Endodermal cell (in vitro differentiated cells): ENCODE data around the gene NECTIN2. TPM values are rescaled to one million over a fixed set of nuclear protein-coding genes. Genes with fewer than 3 reads are reported as not detected.

ENCODE experiments used
- DNase-seq: peaks from one replicate; pipeline ENCODE4 v3.0.0-alpha.2; 2017
- H3K27ac ChIP-seq: 2 replicates; pipeline ENCODE4 v1.5.1; 2013; ENCODE audit warnings: mild to moderate bottlenecking, low read depth, low read length, moderate library complexity
- H3K27me3 ChIP-seq: 2 replicates; pipeline ENCODE4 v1.6.1; 2013; ENCODE audit warnings: mild to moderate bottlenecking, low read length, moderate library complexity; ENCODE audit not compliant: insufficient read depth, control insufficient read depth, poor library complexity, severe bottlenecking
- H3K36me3 ChIP-seq: 2 replicates; pipeline ENCODE4 v1.7.0; 2013; ENCODE audit warnings: mild to moderate bottlenecking, low read length, moderate library complexity; ENCODE audit not compliant: control insufficient read depth, insufficient read depth
- H3K4me1 ChIP-seq: one replicate; pipeline ENCODE4 v1.7.0; 2013; ENCODE audit warnings: low read length; ENCODE audit not compliant: control insufficient read depth, insufficient read depth
- H3K4me3 ChIP-seq: 2 replicates; pipeline ENCODE4 v1.5.1; 2013; ENCODE audit warnings: mild to moderate bottlenecking, low read length, moderate library complexity
- H3K9ac ChIP-seq: 2 replicates; pipeline ENCODE4 v1.6.1; 2013; ENCODE audit warnings: mild to moderate bottlenecking, low read length, moderate library complexity; ENCODE audit not compliant: poor library complexity, severe bottlenecking; ENCODE audit errors: extremely low read depth
- H3K9me3 ChIP-seq: 2 replicates; pipeline ENCODE4 v1.6.1; 2013; ENCODE audit warnings: mild to moderate bottlenecking, low read length, moderate library complexity; ENCODE audit not compliant: control insufficient read depth
- H3K27ac Mint-ChIP-seq: 2 replicates; pipeline ENCODE4 v1.8.0; 2020; ENCODE audit warnings: mixed read lengths
- H3K27me3 Mint-ChIP-seq: 2 replicates; pipeline ENCODE4 v1.8.0; 2021; ENCODE audit warnings: mild to moderate bottlenecking, mixed read lengths; ENCODE audit not compliant: insufficient read depth
- H3K36me3 Mint-ChIP-seq: 2 replicates; pipeline ENCODE4 v1.8.0; 2020; ENCODE audit warnings: low read depth, mixed read lengths
- H3K4me1 Mint-ChIP-seq: 2 replicates; pipeline ENCODE4 v1.8.0; 2020; ENCODE audit warnings: mixed read lengths
- H3K4me3 Mint-ChIP-seq: 2 replicates; pipeline ENCODE4 v1.8.0; 2020; ENCODE audit warnings: mild to moderate bottlenecking, moderate library complexity, mixed read lengths
- H3K9me3 Mint-ChIP-seq: 2 replicates; pipeline ENCODE4 v1.8.0; 2020; ENCODE audit warnings: mild to moderate bottlenecking, mixed read lengths
- WGBS, 2 experiments: methylation state at CpG; one replicate each; pipeline versions ENCODE4 v1.1.5 to v1.1.7; 2013; ENCODE audit warnings: missing lambda C conversion rate in 2 of 2, mixed read lengths in 1 of 2; ENCODE audit not compliant: insufficient coverage in 1 of 2, insufficient read length in 1 of 2; 5-methylcytosine and 5-hydroxymethylcytosine counted together
- total RNA-seq, 2 donors: library from RNA; stranded (reverse); fragmentation: NEBNext Ultra II Directional in 1 of 2; extraction: Animal tissue kit (Norgen Biotek cat#: 25700) in 1 of 2; gene quantifications; 2 replicates in 1 of 2; 3 replicates in 1 of 2; pipeline ENCODE4 v1.2.1, GENCODE V29; 2021
- TF ChIP-seq, protein P1 (sequence below): fragments of 200-600 bp; sonication (generic); conservative IDR thresholded peaks from 2 replicates; pipeline ENCODE4 v1.5.0; 2021; ENCODE audit warnings: antibody characterized with exemption, mild to moderate bottlenecking

NECTIN2 gene
- total RNA-seq, 2 donors from 2014 or later, result 248 to 260 TPM

DNA sequence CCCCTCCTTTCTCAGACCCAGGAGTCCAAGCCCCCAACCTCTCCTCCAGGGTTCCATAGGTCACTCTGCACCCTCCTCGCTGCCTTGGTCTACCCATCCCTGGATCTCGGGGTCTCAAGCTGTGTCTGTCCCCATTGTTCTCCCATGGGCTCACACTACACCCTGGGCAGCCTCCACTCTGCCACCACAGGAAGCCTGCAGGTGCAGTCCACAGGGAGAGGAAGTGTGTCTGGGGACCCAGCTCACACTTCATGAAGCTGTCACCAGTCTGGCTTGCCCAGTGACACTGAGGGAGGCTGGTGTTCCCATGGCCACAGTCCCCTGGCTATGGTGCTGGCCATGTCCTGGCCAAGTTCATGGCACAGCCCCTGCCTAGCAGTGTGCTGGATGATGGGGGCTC lies 5.3 kb downstream of the NECTIN2 start:
- Mint-ChIP-seq H3K27ac (peak overlapping the region; percentile 70), H3K9me3 (no peaks in the 10 kb centered on the region), H3K4me3 (peak overlapping the region; percentile 24), H3K27me3 (no peaks in the 10 kb centered on the region), H3K4me1 (peaks cover 34% of the 10 kb centered on the region), H3K36me3 (peaks cover 45% of the 10 kb centered on the region)
- no peak overlapping the region for H3K4me3 ChIP-seq
- peaks cover 7% of the 10 kb centered on the region for H3K4me1 ChIP-seq
- H3K9ac ChIP-seq, result peak overlapping the region; percentile 23
- H3K36me3 ChIP-seq, result peaks cover 55% of the 10 kb centered on the region
- H3K27ac ChIP-seq, result no peak overlapping the region
- WGBS, 2 experiments, result 100% methylated on average over 2 of the region's 2 CpGs; no CpG with 5 or more reads in 1 of the 2 experiments
- no peak for DNase-seq
- H3K9me3 ChIP-seq, result no peaks in the 10 kb centered on the region
- H3K27me3 ChIP-seq, result no peaks in the 10 kb centered on the region
- TF ChIP-seq, protein P1, sequence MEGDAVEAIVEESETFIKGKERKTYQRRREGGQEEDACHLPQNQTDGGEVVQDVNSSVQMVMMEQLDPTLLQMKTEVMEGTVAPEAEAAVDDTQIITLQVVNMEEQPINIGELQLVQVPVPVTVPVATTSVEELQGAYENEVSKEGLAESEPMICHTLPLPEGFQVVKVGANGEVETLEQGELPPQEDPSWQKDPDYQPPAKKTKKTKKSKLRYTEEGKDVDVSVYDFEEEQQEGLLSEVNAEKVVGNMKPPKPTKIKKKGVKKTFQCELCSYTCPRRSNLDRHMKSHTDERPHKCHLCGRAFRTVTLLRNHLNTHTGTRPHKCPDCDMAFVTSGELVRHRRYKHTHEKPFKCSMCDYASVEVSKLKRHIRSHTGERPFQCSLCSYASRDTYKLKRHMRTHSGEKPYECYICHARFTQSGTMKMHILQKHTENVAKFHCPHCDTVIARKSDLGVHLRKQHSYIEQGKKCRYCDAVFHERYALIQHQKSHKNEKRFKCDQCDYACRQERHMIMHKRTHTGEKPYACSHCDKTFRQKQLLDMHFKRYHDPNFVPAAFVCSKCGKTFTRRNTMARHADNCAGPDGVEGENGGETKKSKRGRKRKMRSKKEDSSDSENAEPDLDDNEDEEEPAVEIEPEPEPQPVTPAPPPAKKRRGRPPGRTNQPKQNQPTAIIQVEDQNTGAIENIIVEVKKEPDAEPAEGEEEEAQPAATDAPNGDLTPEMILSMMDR, result no peak

DNA sequence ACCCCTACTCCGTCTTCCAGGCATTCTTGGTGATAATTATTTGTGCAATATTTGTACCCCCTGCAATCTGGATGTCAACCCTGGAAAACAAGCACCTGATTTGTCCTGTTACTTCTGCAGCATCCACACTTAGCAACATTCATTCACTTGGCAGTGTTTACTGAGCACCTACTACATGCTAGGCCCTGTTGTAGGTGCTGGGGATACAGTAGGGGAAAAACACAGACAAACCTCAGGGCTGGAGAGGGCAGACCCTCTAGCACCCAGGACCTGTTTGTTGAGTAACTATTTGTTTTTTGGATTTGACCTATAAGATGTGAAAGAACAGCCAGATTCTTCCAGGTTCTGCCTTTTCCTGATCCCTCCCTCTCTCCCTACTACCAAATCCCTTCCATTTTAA lies 9.5 kb downstream of the NECTIN2 start:
- Histone ChIP-seq H3K27ac (no peak overlapping the region), H3K9me3 (no peaks in the 10 kb centered on the region), H3K4me1 (peaks cover 2% of the 10 kb centered on the region), H3K9ac (no peak overlapping the region), H3K27me3 (no peaks in the 10 kb centered on the region), H3K36me3 (peaks cover 67% of the 10 kb centered on the region), H3K4me3 (no peak overlapping the region)
- H3K36me3 Mint-ChIP-seq, result peaks cover 55% of the 10 kb centered on the region
- H3K27me3 Mint-ChIP-seq, result no peaks in the 10 kb centered on the region
- H3K4me3 Mint-ChIP-seq, result no peak overlapping the region
- TF ChIP-seq, protein P1, result no peak
- 100% methylated on average over 1 of the region's 1 CpG; no CpG with 5 or more reads in 1 of the 2 experiments for WGBS, 2 experiments
- H3K9me3 Mint-ChIP-seq, result no peaks in the 10 kb centered on the region
- peaks cover 27% of the 10 kb centered on the region for H3K4me1 Mint-ChIP-seq
- peak overlapping the region; percentile 74 for H3K27ac Mint-ChIP-seq
- DNase-seq, result no peak

DNA sequence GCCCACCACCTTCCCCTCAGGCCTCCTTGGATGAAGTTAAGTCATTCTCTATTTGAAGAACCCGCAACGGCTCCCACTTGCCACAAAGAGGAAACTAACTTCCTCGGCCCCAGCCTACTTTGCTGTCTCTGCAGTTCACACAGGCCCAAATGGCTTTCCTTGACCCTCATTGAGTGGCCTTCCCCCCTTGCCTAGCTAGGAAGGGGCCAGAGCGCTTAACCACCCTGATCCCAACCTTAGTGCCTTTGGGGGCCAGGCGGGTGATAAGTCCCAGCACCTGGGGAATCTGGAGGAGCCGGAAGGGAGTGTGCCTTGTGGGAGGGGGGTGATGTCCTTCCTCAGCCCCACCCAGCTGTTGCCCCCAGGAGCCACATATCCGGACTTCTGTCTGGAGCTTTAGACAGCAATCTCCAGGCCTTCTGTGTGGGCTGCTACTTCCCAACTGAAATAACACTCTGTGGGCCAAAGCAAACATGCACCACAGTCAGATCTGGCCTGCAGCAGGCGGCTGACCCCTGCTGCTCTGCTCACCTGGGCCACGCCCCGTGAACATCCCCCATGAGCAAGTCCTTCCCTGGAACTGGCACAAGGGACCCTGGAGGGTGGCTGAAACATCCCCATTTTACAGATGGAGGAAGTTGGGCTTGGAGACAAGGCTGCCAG lies 10.5 kb downstream of the NECTIN2 start:
- no peak overlapping the region for H3K9ac ChIP-seq
- no peak overlapping the region for H3K4me3 ChIP-seq
- no peak for DNase-seq
- H3K27ac ChIP-seq, result no peak overlapping the region
- Mint-ChIP-seq H3K27ac (peak overlapping the region; percentile 60), H3K4me3 (no peak overlapping the region), H3K4me1 (peaks cover 30% of the 10 kb centered on the region), H3K27me3 (no peaks in the 10 kb centered on the region), H3K9me3 (no peaks in the 10 kb centered on the region), H3K36me3 (peaks cover 62% of the 10 kb centered on the region)
- WGBS, 2 experiments, result 94 to 100% methylated on average over 4 to 10 of the region's 10 CpGs
- TF ChIP-seq, protein P1, result no peak
- H3K27me3 ChIP-seq, result no peaks in the 10 kb centered on the region
- no peaks in the 10 kb centered on the region for H3K9me3 ChIP-seq
- H3K36me3 ChIP-seq, result peaks cover 67% of the 10 kb centered on the region
- no peaks in the 10 kb centered on the region for H3K4me1 ChIP-seq
